GM21619 (cell line): ENCODE data around the gene YTHDC1.
"Not testable (repeated sequence)": the region's sequence is repeated elsewhere in the genome, so short reads cannot be mapped to it uniquely, and the experiment has no call there.

ENCODE experiments used
- ATAC-seq: cut with Tn5 transposase; IDR thresholded peaks from one replicate; pipeline ENCODE4 v1.9.1; 2021; ENCODE audit not compliant: unreplicated experiment

YTHDC1 gene

GRCh38 chr4:68349649-68350360 is at the start of gene YTHDC1:
TSS of gene YTHDC1 (minus strand) at chr4:68350090. CDS start at chr4:68349753, 337 bp downstream.
- peak; percentile 95 for ATAC-seq

GRCh38 chr4:68399306-68399705 is 49.4 kb upstream of the YTHDC1 start:
- no peak for ATAC-seq

GRCh38 chr4:68396756-68397155 is 46.9 kb upstream of the YTHDC1 start:
- no peak for ATAC-seq

GRCh38 chr4:68391436-68391835 is 41.5 kb upstream of the YTHDC1 start:
- no peak for ATAC-seq

- no peak for ATAC-seq
Measured at GRCh38 chr4:68390205-68390935, 40.5 kb upstream of the YTHDC1 start.

GRCh38 chr4:68389386-68389913 is 39.6 kb upstream of the YTHDC1 start:
- not testable (repeated sequence) for ATAC-seq

- ATAC-seq = no peak
Measured at GRCh38 chr4:68388347-68388865, 38.5 kb upstream of the YTHDC1 start.

- ATAC-seq = no peak
Measured at GRCh38 chr4:68385267-68385666, 35.4 kb upstream of the YTHDC1 start.

- no peak for ATAC-seq
Measured at GRCh38 chr4:68383115-68383514, 33.2 kb upstream of the YTHDC1 start.

GRCh38 chr4:68378226-68378625 is 28.3 kb upstream of the YTHDC1 start:
- ATAC-seq = no peak

GRCh38 chr4:68375667-68376559 is 26.0 kb upstream of the YTHDC1 start:
- peak; percentile 73 for ATAC-seq

- ATAC-seq = peak; percentile 88
Measured at GRCh38 chr4:68373513-68373912, 23.6 kb upstream of the YTHDC1 start.

- no peak for ATAC-seq
Measured at GRCh38 chr4:68372588-68372987, 22.7 kb upstream of the YTHDC1 start.

GRCh38 chr4:68369142-68369805 is 19.4 kb upstream of the YTHDC1 start:
- no peak for ATAC-seq

GRCh38 chr4:68368691-68369131 is 18.8 kb upstream of the YTHDC1 start:
- ATAC-seq = no peak

- ATAC-seq = no peak
Measured at GRCh38 chr4:68367835-68368234, 17.9 kb upstream of the YTHDC1 start.

GRCh38 chr4:68366600-68366999 is 16.7 kb upstream of the YTHDC1 start:
- no peak for ATAC-seq

- no peak for ATAC-seq
Measured at GRCh38 chr4:68365068-68365467, 15.2 kb upstream of the YTHDC1 start.

- no peak for ATAC-seq
Measured at GRCh38 chr4:68361146-68361589, 11.3 kb upstream of the YTHDC1 start.
